Sigmoid colon (tissue), 4 donors: ENCODE measurements around the gene RXRA.
A peak's percentile ranks its signal among the peaks of the same experiment; 100 is the strongest.

ENCODE experiments used
- CTCF ChIP-seq, 4 experiments: fragments of 450-650 bp in 3 of 4; fragments of 200-600 bp in 1 of 4; IDR thresholded peaks; one replicate each; pipeline ENCODE4 v1.5.1; 2016 to 2019; ENCODE audit warnings: antibody characterized with exemption in 4 of 4, mild to moderate bottlenecking in 3 of 4, moderate library complexity in 2 of 4
- EP300 ChIP-seq, 4 donors: sonication (generic); formaldehyde crosslinking; IDR thresholded peaks; one replicate each; pipeline ENCODE4 v1.6.1; 2017; ENCODE audit warnings: antibody characterized with exemption in 4 of 4
- POLR2A ChIP-seq, 2 donors: fragments of 450-650 bp; IDR thresholded peaks; one replicate each; pipeline ENCODE4 v1.6.1; 2016; ENCODE audit warnings: antibody characterized with exemption in 2 of 2, mild to moderate bottlenecking in 2 of 2, moderate library complexity in 2 of 2

- peak; percentile 85 to 97 (median 94) for TF ChIP-seq CTCF (IDR thresholded peaks at IDR 0.05)
- TF ChIP-seq POLR2A (IDR thresholded peaks at IDR 0.05): no peak
- TF ChIP-seq EP300 (IDR thresholded peaks at IDR 0.05): no peak
Measured at GRCh38 chr9:134449180-134449916, 123.1 kb downstream of the RXRA start.
